A673 (cell line): Measurements from ENCODE around the gene DVL3.

Experiments used
- EZH2 ChIP-seq: fragments of 200-600 bp; sonication (generic); IDR thresholded peaks from 2 replicates; pipeline ENCODE4 v1.6.1; 2017; ENCODE audit warnings: borderline replicate concordance, low read depth, mild to moderate bottlenecking, mixed read lengths, antibody characterized with exemption, low read length; ENCODE audit not compliant: poor library complexity, severe bottlenecking
- TF ChIP-seq, protein P1 (sequence below): fragments of 300-800, 200-600 bp; sonication (generic); conservative IDR thresholded peaks from 2 replicates; pipeline ENCODE4 v1.5.1; 2017; ENCODE audit warnings: low read depth, mild to moderate bottlenecking, antibody characterized with exemption, low read length, moderate library complexity, mixed read lengths

DNA sequence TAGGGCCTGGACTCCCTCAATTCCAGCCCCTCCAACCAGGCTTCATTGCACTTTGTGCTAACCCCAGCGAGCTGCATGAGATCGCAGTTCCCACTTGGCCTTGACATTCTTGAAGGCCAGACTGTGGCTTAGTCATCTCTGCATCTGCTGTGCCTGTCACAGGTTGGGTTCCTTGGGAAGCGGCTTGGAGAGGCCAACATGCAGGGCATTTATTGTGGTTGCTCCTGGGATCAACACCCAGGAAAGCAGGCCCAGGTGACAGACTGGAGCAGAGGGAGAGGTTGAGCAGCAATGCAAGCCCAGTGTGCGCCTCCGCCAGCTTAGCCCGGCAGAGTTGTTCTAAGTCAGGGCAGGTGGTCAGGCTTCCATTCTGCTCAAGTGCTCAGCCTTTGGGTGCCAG lies 41.4 kb downstream of the DVL3 start:
- TF ChIP-seq, protein P1, sequence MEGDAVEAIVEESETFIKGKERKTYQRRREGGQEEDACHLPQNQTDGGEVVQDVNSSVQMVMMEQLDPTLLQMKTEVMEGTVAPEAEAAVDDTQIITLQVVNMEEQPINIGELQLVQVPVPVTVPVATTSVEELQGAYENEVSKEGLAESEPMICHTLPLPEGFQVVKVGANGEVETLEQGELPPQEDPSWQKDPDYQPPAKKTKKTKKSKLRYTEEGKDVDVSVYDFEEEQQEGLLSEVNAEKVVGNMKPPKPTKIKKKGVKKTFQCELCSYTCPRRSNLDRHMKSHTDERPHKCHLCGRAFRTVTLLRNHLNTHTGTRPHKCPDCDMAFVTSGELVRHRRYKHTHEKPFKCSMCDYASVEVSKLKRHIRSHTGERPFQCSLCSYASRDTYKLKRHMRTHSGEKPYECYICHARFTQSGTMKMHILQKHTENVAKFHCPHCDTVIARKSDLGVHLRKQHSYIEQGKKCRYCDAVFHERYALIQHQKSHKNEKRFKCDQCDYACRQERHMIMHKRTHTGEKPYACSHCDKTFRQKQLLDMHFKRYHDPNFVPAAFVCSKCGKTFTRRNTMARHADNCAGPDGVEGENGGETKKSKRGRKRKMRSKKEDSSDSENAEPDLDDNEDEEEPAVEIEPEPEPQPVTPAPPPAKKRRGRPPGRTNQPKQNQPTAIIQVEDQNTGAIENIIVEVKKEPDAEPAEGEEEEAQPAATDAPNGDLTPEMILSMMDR: no peak
- no peak for TF ChIP-seq EZH2
